H1 (cell line): ENCODE data around the gene ATP5F1E. TPM values are rescaled to one million over a fixed set of nuclear protein-coding genes. Genes with fewer than 3 reads are reported as not detected.

Experiments
- CTCF ChIA-PET: fragments of 300-600 bp; sonication (Branson Sonifier 250); formaldehyde crosslinking; loops from one replicate; lab custom pipeline; 2021; ENCODE audit not compliant: partially characterized antibody; lab: Charles Lee
- POLR2A ChIA-PET: fragments of 300-600 bp; sonication (Branson Sonifier 250); formaldehyde crosslinking; loops from one replicate; lab custom pipeline; 2021; ENCODE audit warnings: inconsistent platforms; ENCODE audit not compliant: partially characterized antibody; lab: Charles Lee
- DNase-seq, 2 experiments: peaks; one replicate each; pipeline versions ENCODE4 v3.0.0 to v3.0.0-alpha.2; 2010 to 2022; ENCODE audit warnings: low spot score in 2 of 2, low read depth in 1 of 2, mixed read lengths in 1 of 2
- FAIRE-seq: peaks from 2 replicates; lab custom pipeline; 2011; peaks lifted over from hg19 to GRCh38; lab: Jason Lieb, UNC
- H2AFZ ChIP-seq: 2 replicates; pipeline ENCODE4 v1.8.1; 2012; ENCODE audit warnings: low read length, inconsistent platforms
- H2AK5ac ChIP-seq: 2 replicates; pipeline ENCODE4 v1.6.1; 2013; ENCODE audit warnings: low read depth, low read length
- H2BK120ac ChIP-seq: replicated peaks from 2 replicates; pipeline ENCODE3; 2013; ENCODE audit warnings: low read depth, low read length, inconsistent platforms
- H2BK12ac ChIP-seq: 2 replicates; pipeline ENCODE4 v1.6.1; 2013; ENCODE audit warnings: low read depth, low read length
- H2BK15ac ChIP-seq: 2 replicates; pipeline ENCODE4 v1.6.1; 2013; ENCODE audit warnings: low read length
- H2BK20ac ChIP-seq: 2 replicates; pipeline ENCODE4 v1.6.1; 2013; ENCODE audit warnings: low read length
- H2BK5ac ChIP-seq: 2 replicates; pipeline ENCODE4 v1.6.1; 2013; ENCODE audit warnings: low read depth, low read length
- H3K14ac ChIP-seq: 2 replicates; pipeline ENCODE4 v1.6.1; 2013; ENCODE audit warnings: inconsistent platforms; ENCODE audit not compliant: insufficient read length
- H3K18ac ChIP-seq: 2 replicates; pipeline ENCODE4 v1.6.1; 2013; ENCODE audit warnings: low read length; ENCODE audit errors: extremely low read depth
- H3K23ac ChIP-seq: 2 replicates; pipeline ENCODE4 v1.6.1; 2013; ENCODE audit warnings: inconsistent platforms; ENCODE audit not compliant: insufficient read length
- H3K23me2 ChIP-seq: 2 replicates; pipeline ENCODE4 v1.6.1; 2013; ENCODE audit warnings: low read depth, low read length
- H3K27ac ChIP-seq: 2 replicates; pipeline ENCODE4 v1.6.1; 2011; ENCODE audit warnings: low read depth, low read length, inconsistent platforms
- H3K27me3 ChIP-seq, 4 experiments: replicated peaks in 1 of 4; 1 replicate in 1 of 4; 2 replicates in 3 of 4; pipeline versions ENCODE4 v1.6.1 to v1.8.1; 2011 to 2013; ENCODE audit warnings: low read length in 3 of 4, mild to moderate bottlenecking in 3 of 4, inconsistent platforms in 2 of 4, mixed read lengths in 2 of 4, moderate library complexity in 1 of 4; ENCODE audit not compliant: control insufficient read depth in 3 of 4, insufficient read depth in 3 of 4; ENCODE audit errors: extremely low read depth in 1 of 4
- H3K36me3 ChIP-seq, 4 experiments: 2 replicates each; pipeline versions ENCODE4 v1.6.1 to v1.8.1; 2011 to 2013; ENCODE audit warnings: mild to moderate bottlenecking in 4 of 4, low read length in 3 of 4, moderate library complexity in 2 of 4, control low read depth in 1 of 4, inconsistent platforms in 1 of 4; ENCODE audit not compliant: insufficient read depth in 4 of 4, control insufficient read depth in 2 of 4
- H3K4ac ChIP-seq: replicated peaks from 2 replicates; pipeline ENCODE3; 2013; ENCODE audit warnings: low read length, low read depth, mixed read lengths, inconsistent platforms; ENCODE audit not compliant: insufficient read length
- H3K4me1 ChIP-seq, 4 experiments: replicated peaks in 1 of 4; 1 replicate in 1 of 4; 2 replicates in 3 of 4; pipeline versions ENCODE4 v1.6.1 to v1.8.1; 2011 to 2013; ENCODE audit warnings: low read length in 3 of 4, inconsistent platforms in 2 of 4, mixed read lengths in 1 of 4; ENCODE audit not compliant: insufficient read depth in 4 of 4, control insufficient read depth in 3 of 4
- H3K4me2 ChIP-seq, 2 experiments: 2 replicates each; pipeline versions ENCODE4 v1.6.1 to v1.8.1; 2011 to 2013; ENCODE audit warnings: low read depth in 2 of 2, low read length in 2 of 2, control low read depth in 1 of 2, inconsistent platforms in 1 of 2, mild to moderate bottlenecking in 1 of 2; ENCODE audit not compliant: insufficient read depth in 1 of 2
- H3K4me3 ChIP-seq, 4 experiments: fragments of 200-600, 300-600 bp in 1 of 4; sonication (generic), shearing (Covaris generic), sonication (Bioruptor Twin) in 1 of 4; 2 replicates each; pipeline versions ENCODE4 v1.5.1 to v1.8.1; 2011 to 2016; ENCODE audit warnings: low read length in 4 of 4, low read depth in 3 of 4, control low read depth in 2 of 4, inconsistent platforms in 2 of 4, mild to moderate bottlenecking in 2 of 4, mixed read lengths in 1 of 4, moderate library complexity in 1 of 4; ENCODE audit not compliant: insufficient read depth in 2 of 4; ENCODE audit errors: extremely low read depth in 1 of 4
- H3K56ac ChIP-seq: replicated peaks from 2 replicates; pipeline ENCODE3; 2013; ENCODE audit warnings: low read depth, mild to moderate bottlenecking, mixed read lengths, low read length, inconsistent platforms; ENCODE audit not compliant: insufficient read length
- H3K79me1 ChIP-seq: 2 replicates; pipeline ENCODE4 v1.6.1; 2013; ENCODE audit warnings: low read depth, low read length, control low read depth
- H3K79me2 ChIP-seq, 2 experiments: 2 replicates each; pipeline versions ENCODE4 v1.6.1 to v1.8.1; 2012 to 2013; ENCODE audit warnings: low read length in 2 of 2, mild to moderate bottlenecking in 2 of 2, inconsistent platforms in 1 of 2; ENCODE audit not compliant: insufficient read depth in 2 of 2, control insufficient read depth in 1 of 2
- H3K9ac ChIP-seq, 4 experiments: replicated peaks in 1 of 4; 1 replicate in 1 of 4; 2 replicates in 3 of 4; pipeline versions ENCODE4 v1.6.1 to v1.8.1; 2011 to 2013; ENCODE audit warnings: low read depth in 3 of 4, low read length in 3 of 4, control low read depth in 2 of 4, mild to moderate bottlenecking in 2 of 4, moderate library complexity in 2 of 4, inconsistent platforms in 1 of 4; ENCODE audit errors: extremely low read depth in 1 of 4
- H3K9me3 ChIP-seq, 2 experiments: 2 replicates each; pipeline versions ENCODE4 v1.6.1 to v1.8.1; 2012 to 2013; ENCODE audit warnings: mild to moderate bottlenecking in 2 of 2, moderate library complexity in 2 of 2, control low read depth in 1 of 2, inconsistent platforms in 1 of 2, low read depth in 1 of 2, low read length in 1 of 2, mixed read lengths in 1 of 2; ENCODE audit not compliant: insufficient read depth in 2 of 2
- H4K20me1 ChIP-seq, 2 experiments: replicated peaks in 1 of 2; 2 replicates each; pipeline versions ENCODE3 to v1.8.1; 2011 to 2013; ENCODE audit warnings: inconsistent platforms in 2 of 2, low read length in 2 of 2, mild to moderate bottlenecking in 1 of 2; ENCODE audit not compliant: insufficient read depth in 2 of 2, control insufficient read depth in 1 of 2
- H4K5ac ChIP-seq: 2 replicates; pipeline ENCODE4 v1.6.1; 2013; ENCODE audit warnings: low read length, low read depth, mixed read lengths, inconsistent platforms; ENCODE audit not compliant: insufficient read length
- H4K8ac ChIP-seq: 2 replicates; pipeline ENCODE4 v1.8.0; 2013; ENCODE audit warnings: mild to moderate bottlenecking, moderate library complexity, low read length, inconsistent platforms; ENCODE audit not compliant: insufficient read depth; ENCODE audit errors: extremely low read depth
- H4K91ac ChIP-seq: replicated peaks from 2 replicates; pipeline ENCODE3; 2013; ENCODE audit warnings: low read length, mixed read lengths, inconsistent platforms; ENCODE audit not compliant: insufficient read length
- HDAC2 ChIP-seq, 2 experiments: fragments of 300-600 bp in 1 of 2; sonication (generic) in 1 of 2; IDR thresholded peaks; 2 replicates each; pipeline ENCODE4 v1.6.1; 2011 to 2012; ENCODE audit warnings: low read depth in 2 of 2, low read length in 2 of 2, mild to moderate bottlenecking in 2 of 2, moderate library complexity in 2 of 2, borderline replicate concordance in 1 of 2, inconsistent platforms in 1 of 2
- SAP30 ChIP-seq: fragments of 300-600 bp; sonication (generic); IDR thresholded peaks from 2 replicates; pipeline ENCODE4 v1.7.1; 2012; ENCODE audit warnings: low read length, moderate library complexity, mild to moderate bottlenecking, inconsistent platforms; ENCODE audit not compliant: insufficient read depth, insufficient replicate concordance
- TAF7 ChIP-seq: optimal IDR thresholded peaks from 2 replicates; pipeline ENCODE3; 2011; ENCODE audit warnings: low read depth, mild to moderate bottlenecking, inconsistent platforms, low read length, moderate library complexity, borderline replicate concordance
- WGBS, 2 experiments: shearing (Covaris generic) in 1 of 2; methylation state at CpG; one replicate each; pipeline versions ENCODE4 v1.1.6 to v1.1.7; 2013 to 2015; ENCODE audit warnings: low lambda C conversion rate in 2 of 2, mixed read lengths in 2 of 2, inconsistent platforms in 1 of 2, low coverage in 1 of 2, missing lambda C conversion rate in 1 of 2; ENCODE audit not compliant: insufficient replicate concordance in 2 of 2, insufficient coverage in 1 of 2, insufficient read length in 1 of 2; ENCODE audit errors: extremely low coverage in 1 of 2, missing lambda C conversion rate in 1 of 2; 5-methylcytosine and 5-hydroxymethylcytosine counted together
- polyA plus RNA-seq, 7 experiments: library from polyadenylated mRNA; depleted of rRNA in 3 of 7; stranded (reverse) in 5 of 7; unstranded in 2 of 7; fragments of >200 nt in 5 of 7; fragments of 200-250 nt in 2 of 7; gene quantifications; 1 replicate in 5 of 7; 2 replicates in 1 of 7; 4 replicates in 1 of 7; pipeline versions ENCODE4 v1.2.1 to v1.2.3, GENCODE V29; 2011 to 2013; ENCODE audit warnings: missing spikeins in 2 of 7, mixed read lengths in 2 of 7
- total RNA-seq: library from RNA; stranded (reverse); fragmentation: NEBNext Ultra II Directional; extraction: Animal tissue kit (Norgen Biotek cat#: 25700); gene quantifications from 2 replicates; pipeline ENCODE4 v1.2.1, GENCODE V29; 2021

The ATP5F1E gene
- total and polyA plus RNA-seq, 2 of the 8 experiments (the other 6 are each of a cell fraction or from before 2014, with no cell fraction given), result 15.7 to 47.8 TPM

GRCh38 chr20:58994390-58995159, 37.6 kb downstream of the ATP5F1E start:
- no peak for FAIRE-seq
- no peak overlapping the region for H4K8ac ChIP-seq
- TF ChIP-seq HDAC2 (IDR thresholded peaks at IDR 0.05; ENCODE audit: borderline replicate concordance in 1 of 2, low read depth in 2 of 2, low read length in 2 of 2) (no peak), SAP30 (no peak), TAF7 (no peak)

More at GRCh38 chr20:58994390-58995159, 37.6 kb downstream of the ATP5F1E start:
- Histone ChIP-seq H3K4me1 (no peaks in the 10 kb centered on the region), H4K20me1 (peaks cover 0 to 6% of the 10 kb centered on the region in 2 experiments), H3K23me2 (no peaks in the 10 kb centered on the region), H2BK120ac (no peak overlapping the region), H3K27ac (no peak overlapping the region), H2BK5ac (no peak overlapping the region), H3K36me3 (peaks cover 16 to 64% (median 51%) of the 10 kb centered on the region in 4 experiments; a peak in 7 of 8 replicates), H3K9ac (no peak overlapping the region), H4K5ac (no peak overlapping the region), H3K79me2 (no peaks in the 10 kb centered on the region), H3K56ac (no peak overlapping the region), H4K91ac (no peak overlapping the region), H3K4me3 (no peak overlapping the region), H3K79me1 (no peaks in the 10 kb centered on the region), H3K23ac (no peak overlapping the region), H2AK5ac (no peak overlapping the region), H3K27me3 (no peaks in the 10 kb centered on the region), H2BK12ac (no peak overlapping the region), H3K9me3 (no peaks in the 10 kb centered on the region), H3K14ac (no peak overlapping the region), H3K4ac (no peak overlapping the region), H2BK20ac (no peak overlapping the region), H2BK15ac (no peak overlapping the region), H3K4me2 (no peak overlapping the region), H2AFZ (no peak overlapping the region), H3K18ac (no peak overlapping the region)
- CTCF ChIA-PET, result interaction anchor here (0.7 kb wide), 1 partner anchor 1421 kb away, joined by 5 read pairs; no protein-coding TSS in a partner anchor
- POLR2A ChIA-PET, result no interaction called here
- 91% methylated on average over 17 of the region's 17 CpGs; no CpG with 5 or more reads in 1 of the 2 experiments for WGBS, 2 experiments
- DNase-seq, result no peak
